HUES6 (cell line): ENCODE data around the gene MTRR.

ENCODE experiments used
- H3K27ac ChIP-seq: 2 replicates; pipeline ENCODE4 v1.7.0; 2013; ENCODE audit warnings: low read depth, mild to moderate bottlenecking, low read length, inconsistent platforms
- H3K27me3 ChIP-seq: 2 replicates; pipeline ENCODE4 v1.6.1; 2013; ENCODE audit warnings: low read length; ENCODE audit not compliant: control insufficient read depth, insufficient read depth
- H3K36me3 ChIP-seq: 2 replicates; pipeline ENCODE4 v1.6.1; 2013; ENCODE audit warnings: low read length; ENCODE audit not compliant: control insufficient read depth, insufficient read depth
- H3K4me1 ChIP-seq: 2 replicates; pipeline ENCODE4 v1.6.1; 2013; ENCODE audit warnings: low read length; ENCODE audit not compliant: control insufficient read depth, insufficient read depth
- H3K4me3 ChIP-seq: 2 replicates; pipeline ENCODE4 v1.5.1; 2013; ENCODE audit warnings: low read depth, low read length
- H3K9ac ChIP-seq: one replicate; pipeline ENCODE4 v1.6.1; 2013; ENCODE audit warnings: mild to moderate bottlenecking, low read length
- H3K9me3 ChIP-seq: 2 replicates; pipeline ENCODE4 v1.6.1; 2013; ENCODE audit warnings: low read depth, low read length; ENCODE audit not compliant: control insufficient read depth, insufficient read depth

MTRR gene

GRCh38 chr5:7917130-7918123 lies 48.5 kb downstream of the MTRR start:
- Histone ChIP-seq H3K9ac (no peak overlapping the region), H3K4me1 (no peaks in the 10 kb centered on the region), H3K27ac (no peak overlapping the region), H3K9me3 (peaks cover 8% of the 10 kb centered on the region; the same call in 1 of the 2 replicates), H3K36me3 (no peaks in the 10 kb centered on the region), H3K27me3 (no peaks in the 10 kb centered on the region), H3K4me3 (no peak overlapping the region)

GRCh38 chr5:7925961-7926695 lies 57.2 kb downstream of the MTRR start:
- Histone ChIP-seq H3K4me1 (no peaks in the 10 kb centered on the region), H3K4me3 (no peak overlapping the region), H3K9me3 (no peaks in the 10 kb centered on the region; the same call in 1 of the 2 replicates), H3K36me3 (no peaks in the 10 kb centered on the region), H3K27ac (no peak overlapping the region), H3K27me3 (peaks cover 8% of the 10 kb centered on the region; the same call in 1 of the 2 replicates), H3K9ac (no peak overlapping the region)

GRCh38 chr5:7926720-7927119 lies 57.8 kb downstream of the MTRR start:
- H3K27me3 ChIP-seq: peaks cover 8% of the 10 kb centered on the region; the same call in 1 of the 2 replicates
- no peak overlapping the region for H3K27ac ChIP-seq
- H3K9me3 ChIP-seq: no peaks in the 10 kb centered on the region; the same call in none of the 2 replicates
- H3K4me3 ChIP-seq: no peak overlapping the region
- no peaks in the 10 kb centered on the region for H3K36me3 ChIP-seq
- H3K9ac ChIP-seq: no peak overlapping the region
- no peaks in the 10 kb centered on the region for H3K4me1 ChIP-seq

- no peak overlapping the region for H3K9ac ChIP-seq
- no peak overlapping the region for H3K27ac ChIP-seq
- H3K4me3 ChIP-seq: no peak overlapping the region
- no peaks in the 10 kb centered on the region for H3K36me3 ChIP-seq
- H3K27me3 ChIP-seq: peaks cover 8% of the 10 kb centered on the region; the same call in 1 of the 2 replicates
- no peaks in the 10 kb centered on the region; the same call in none of the 2 replicates for H3K9me3 ChIP-seq
- no peaks in the 10 kb centered on the region for H3K4me1 ChIP-seq
Measured at GRCh38 chr5:7927466-7928375, 58.8 kb downstream of the MTRR start.

- peaks cover 8% of the 10 kb centered on the region; the same call in 1 of the 2 replicates for H3K27me3 ChIP-seq
- H3K27ac ChIP-seq: no peak overlapping the region
- no peaks in the 10 kb centered on the region for H3K4me1 ChIP-seq
- no peaks in the 10 kb centered on the region for H3K36me3 ChIP-seq
- H3K9me3 ChIP-seq: no peaks in the 10 kb centered on the region; the same call in none of the 2 replicates
- H3K4me3 ChIP-seq: no peak overlapping the region
- H3K9ac ChIP-seq: no peak overlapping the region
Measured at GRCh38 chr5:7930011-7930410, 61.1 kb downstream of the MTRR start.

- Histone ChIP-seq H3K9ac (no peak overlapping the region), H3K27ac (no peak overlapping the region), H3K36me3 (no peaks in the 10 kb centered on the region), H3K27me3 (no peaks in the 10 kb centered on the region), H3K4me1 (no peaks in the 10 kb centered on the region), H3K9me3 (no peaks in the 10 kb centered on the region), H3K4me3 (no peak overlapping the region)
Measured at GRCh38 chr5:7941692-7942091, 72.7 kb downstream of the MTRR start.

- Histone ChIP-seq H3K27ac (no peak overlapping the region), H3K27me3 (no peaks in the 10 kb centered on the region), H3K9me3 (no peaks in the 10 kb centered on the region), H3K4me3 (no peak overlapping the region), H3K36me3 (no peaks in the 10 kb centered on the region), H3K4me1 (no peaks in the 10 kb centered on the region), H3K9ac (no peak overlapping the region)
Measured at GRCh38 chr5:7947301-7947700, 78.4 kb downstream of the MTRR start.
